CD4-positive, alpha-beta T cell (primary cell): ENCODE data around the gene TEX29. TPM values are rescaled to one million over a fixed set of nuclear protein-coding genes. Genes with fewer than 3 reads are reported as not detected.

Experiments used
- ATAC-seq: fragments of 200-7000 bp; cut with Tn5 transposase; one replicate; pipeline ENCODE4 v1.10.0; 2022; ENCODE audit warnings: mild to moderate bottlenecking; ENCODE audit not compliant: poor library complexity
- CTCF ChIA-PET: fragments of 350-600 bp; sonication (Branson Sonifier 250); formaldehyde crosslinking; loops from one replicate; lab custom pipeline; 2021; ENCODE audit warnings: antibody characterized with exemption, inconsistent platforms; lab: Charles Lee
- POLR2A ChIA-PET: fragments of 350-600 bp; sonication (Branson Sonifier 250); formaldehyde crosslinking; loops from one replicate; lab custom pipeline; 2021; ENCODE audit warnings: antibody characterized with exemption, inconsistent platforms; lab: Charles Lee
- DNase-seq, 14 experiments: peaks; one replicate each; pipeline ENCODE4 v3.0.0-alpha.2; 2013 to 2020; ENCODE audit warnings: mixed read lengths in 2 of 14
- H3K27ac ChIP-seq, 2 donors: one replicate each; pipeline versions ENCODE4 v1.5.1 to v1.7.0; 2013; ENCODE audit warnings: low read length in 2 of 2, low read depth in 1 of 2, mild to moderate bottlenecking in 1 of 2
- H3K27me3 ChIP-seq, 2 experiments: 1 replicate in 1 of 2; 2 replicates in 1 of 2; pipeline versions ENCODE4 v1.6.1 to v1.7.0; 2013; ENCODE audit warnings: low read length in 2 of 2, control low read depth in 1 of 2, mild to moderate bottlenecking in 1 of 2, moderate library complexity in 1 of 2; ENCODE audit not compliant: insufficient read depth in 2 of 2, control insufficient read depth in 1 of 2
- H3K36me3 ChIP-seq: one replicate; pipeline ENCODE4 v1.6.1; 2013; ENCODE audit warnings: low read length, control low read depth; ENCODE audit not compliant: insufficient read depth
- H3K4me1 ChIP-seq: one replicate; pipeline ENCODE4 v1.6.1; 2013; ENCODE audit warnings: low read length, control low read depth; ENCODE audit not compliant: insufficient read depth
- H3K4me3 ChIP-seq: one replicate; pipeline ENCODE4 v1.5.1; 2013; ENCODE audit warnings: mild to moderate bottlenecking, low read length, moderate library complexity
- H3K9me3 ChIP-seq, 2 experiments: 1 replicate in 1 of 2; 2 replicates in 1 of 2; pipeline versions ENCODE4 v1.6.1 to v1.7.0; 2013; ENCODE audit warnings: low read length in 2 of 2, mild to moderate bottlenecking in 2 of 2, control low read depth in 1 of 2, moderate library complexity in 1 of 2; ENCODE audit not compliant: control insufficient read depth in 1 of 2, insufficient read depth in 1 of 2
- H3K27ac Mint-ChIP-seq: one replicate; pipeline ENCODE4 v1.8.0; 2020; ENCODE audit warnings: mixed read lengths
- H3K27me3 Mint-ChIP-seq: one replicate; pipeline ENCODE4 v1.8.0; 2021; ENCODE audit warnings: mixed read lengths
- H3K36me3 Mint-ChIP-seq: one replicate; pipeline ENCODE4 v1.8.0; 2021; ENCODE audit warnings: low read depth, mixed read lengths
- H3K4me1 Mint-ChIP-seq: one replicate; pipeline ENCODE4 v1.8.0; 2021; ENCODE audit warnings: low read depth, mixed read lengths
- H3K4me3 Mint-ChIP-seq: one replicate; pipeline ENCODE4 v1.8.0; 2020; ENCODE audit warnings: mild to moderate bottlenecking, mixed read lengths
- H3K9me3 Mint-ChIP-seq: one replicate; pipeline ENCODE4 v1.8.0; 2020; ENCODE audit warnings: mixed read lengths
- CTCF ChIP-seq: fragments of 200-600 bp; IDR thresholded peaks from one replicate; pipeline ENCODE4 v1.8.0; 2022; ENCODE audit warnings: antibody characterized with exemption, mild to moderate bottlenecking
- intact Hi-C, 2 experiments: fragments of 100-400 bp; cut with DNase I in 1 of 2; cut with micrococcal nuclease in 1 of 2; formaldehyde crosslinking; loops; one replicate each; pipeline versions ENCODE4 v1.15.1 to v1.9.0; 2023 to 2025; cut with DNase I, micrococcal nuclease
- total RNA-seq, 174 experiments: library from RNA in 2 of 174; stranded (reverse) in 2 of 174; gene quantifications; one replicate each; pipeline ENCODE4 v1.2.3 and lab custom pipeline; 2021 to 2026

The TEX29 gene
- total RNA-seq, 2 experiments from 2014 or later, result 0.52 to 1.0 TPM

- no peaks in the 10 kb centered on the region for H3K27me3 ChIP-seq
- ChIA-PET CTCF (no interaction called here), POLR2A (no interaction called here)
- no peak overlapping the region for H3K27ac Mint-ChIP-seq
- intact Hi-C loops, result no loop called here
- DNase-seq (no peak), ATAC-seq (no peak)
- no peaks in the 10 kb centered on the region for H3K36me3 Mint-ChIP-seq
- peaks cover 7% of the 10 kb centered on the region for H3K4me1 Mint-ChIP-seq
- H3K4me1 ChIP-seq, result no peaks in the 10 kb centered on the region
- H3K27me3 Mint-ChIP-seq, result no peaks in the 10 kb centered on the region
- H3K36me3 ChIP-seq, result no peaks in the 10 kb centered on the region
- no peak for TF ChIP-seq CTCF
- H3K9me3 ChIP-seq, result peaks cover 0 to 8% of the 10 kb centered on the region in 2 experiments
- no peaks in the 10 kb centered on the region for H3K9me3 Mint-ChIP-seq
- no peak overlapping the region for H3K27ac ChIP-seq
- no peak overlapping the region for H3K4me3 ChIP-seq
- no peak overlapping the region for H3K4me3 Mint-ChIP-seq
These were observed 2.5 kb downstream of the TEX29 start for GRCh38 chr13:111322916-111323331.

- Histone ChIP-seq H3K27ac (no peak overlapping the region), H3K4me1 (no peaks in the 10 kb centered on the region), H3K36me3 (no peaks in the 10 kb centered on the region), H3K4me3 (no peak overlapping the region), H3K27me3 (no peaks in the 10 kb centered on the region), H3K9me3 (peaks cover 0 to 8% of the 10 kb centered on the region in 2 experiments)
- Mint-ChIP-seq H3K4me1 (peaks cover 7% of the 10 kb centered on the region), H3K27ac (no peak overlapping the region), H3K27me3 (no peaks in the 10 kb centered on the region), H3K4me3 (no peak overlapping the region), H3K9me3 (no peaks in the 10 kb centered on the region), H3K36me3 (no peaks in the 10 kb centered on the region)
- intact Hi-C loops, result no loop called here
- POLR2A ChIA-PET, result no interaction called here
- TF ChIP-seq CTCF, result no peak
- CTCF ChIA-PET, result no interaction called here
- DNase-seq (no peak), ATAC-seq (no peak)
These were observed 3.1 kb downstream of the TEX29 start for GRCh38 chr13:111323549-111323948.

GRCh38 chr13:111323950-111324651 lies 3.7 kb downstream of the TEX29 start:
- H3K9me3 Mint-ChIP-seq, result no peaks in the 10 kb centered on the region
- no peaks in the 10 kb centered on the region for H3K27me3 ChIP-seq
- H3K9me3 ChIP-seq, result peaks cover 0 to 8% of the 10 kb centered on the region in 2 experiments
- intact Hi-C loops, result no loop called here
- ATAC-seq (no peak), DNase-seq (no peak)
- H3K36me3 ChIP-seq, result no peaks in the 10 kb centered on the region
- no peak overlapping the region for H3K4me3 Mint-ChIP-seq
- no peak overlapping the region for H3K27ac ChIP-seq
- H3K4me1 ChIP-seq, result no peaks in the 10 kb centered on the region
- H3K27ac Mint-ChIP-seq, result no peak overlapping the region
- H3K4me3 ChIP-seq, result no peak overlapping the region
- H3K4me1 Mint-ChIP-seq, result peaks cover 7% of the 10 kb centered on the region
- ChIA-PET CTCF (no interaction called here), POLR2A (no interaction called here)
- no peak for TF ChIP-seq CTCF
- H3K36me3 Mint-ChIP-seq, result no peaks in the 10 kb centered on the region
- H3K27me3 Mint-ChIP-seq, result no peaks in the 10 kb centered on the region
